H9 (cell line): ENCODE measurements around the gene ASB4. TPM values are rescaled to one million over a fixed set of nuclear protein-coding genes. Genes with fewer than 3 reads are reported as not detected.

ENCODE experiments used
- DNase-seq: peaks from one replicate; pipeline ENCODE4 v3.0.0-alpha.2; 2017
- H2AFZ ChIP-seq: one replicate; pipeline ENCODE4 v1.6.1; 2013; ENCODE audit warnings: mild to moderate bottlenecking, low read length, control low read depth, moderate library complexity
- H2AK5ac ChIP-seq: 2 replicates; pipeline ENCODE4 v1.6.1; 2013; ENCODE audit warnings: low read length, control low read depth, mixed read lengths; ENCODE audit not compliant: insufficient read length
- H2BK120ac ChIP-seq: one replicate; pipeline ENCODE4 v1.6.1; 2013; ENCODE audit warnings: low read depth, mild to moderate bottlenecking, low read length, control low read depth, inconsistent platforms; ENCODE audit not compliant: poor library complexity, severe bottlenecking
- H2BK12ac ChIP-seq: 2 replicates; pipeline ENCODE4 v1.6.1; 2013; ENCODE audit warnings: low read length, control low read depth, mixed read lengths, low read depth; ENCODE audit not compliant: insufficient read length
- H2BK15ac ChIP-seq: 2 replicates; pipeline ENCODE4 v1.6.1; 2013; ENCODE audit warnings: low read depth, low read length, control low read depth
- H2BK20ac ChIP-seq: one replicate; pipeline ENCODE4 v1.6.1; 2013; ENCODE audit warnings: low read depth, mild to moderate bottlenecking, low read length, control low read depth, inconsistent platforms; ENCODE audit not compliant: poor library complexity, severe bottlenecking
- H2BK5ac ChIP-seq: 2 replicates; pipeline ENCODE4 v1.6.1; 2013; ENCODE audit warnings: low read length, control low read depth, mixed read lengths; ENCODE audit not compliant: insufficient read length
- H3K14ac ChIP-seq: 2 replicates; pipeline ENCODE4 v1.6.1; 2013; ENCODE audit warnings: low read length, control low read depth; ENCODE audit not compliant: insufficient read depth
- H3K18ac ChIP-seq: 2 replicates; pipeline ENCODE4 v1.6.1; 2013; ENCODE audit warnings: low read depth, mild to moderate bottlenecking, mixed read lengths, low read length, control low read depth; ENCODE audit not compliant: insufficient read length
- H3K23ac ChIP-seq: 2 replicates; pipeline ENCODE4 v1.6.1; 2013; ENCODE audit warnings: low read length, control low read depth, mixed read lengths, low read depth; ENCODE audit not compliant: insufficient read length
- H3K23me2 ChIP-seq: 2 replicates; pipeline ENCODE4 v1.6.1; 2013; ENCODE audit warnings: low read depth, mild to moderate bottlenecking, mixed read lengths, low read length, control low read depth; ENCODE audit not compliant: insufficient read length, poor library complexity, severe bottlenecking
- H3K27ac ChIP-seq: 2 replicates; pipeline ENCODE4 v1.5.1; 2013; ENCODE audit warnings: low read length, control low read depth, mixed read lengths, low read depth; ENCODE audit not compliant: insufficient read length
- H3K27me3 ChIP-seq: 2 replicates; pipeline ENCODE4 v1.6.1; 2013; ENCODE audit warnings: low read length, control low read depth, inconsistent platforms; ENCODE audit not compliant: insufficient read depth
- H3K4ac ChIP-seq: 2 replicates; pipeline ENCODE4 v1.6.1; 2013; ENCODE audit warnings: low read depth, mild to moderate bottlenecking, control low read depth, inconsistent platforms, low read length, moderate library complexity
- H3K4me1 ChIP-seq: 2 replicates; pipeline ENCODE4 v1.6.1; 2013; ENCODE audit warnings: low read length, control low read depth, inconsistent platforms; ENCODE audit not compliant: insufficient read depth
- H3K4me2 ChIP-seq: 2 replicates; pipeline ENCODE4 v1.6.1; 2013; ENCODE audit warnings: low read length, control low read depth, mixed read lengths; ENCODE audit not compliant: insufficient read length, insufficient read depth
- H3K56ac ChIP-seq: 2 replicates; pipeline ENCODE4 v1.6.1; 2013; ENCODE audit warnings: low read depth, mild to moderate bottlenecking, mixed read lengths, low read length, control low read depth; ENCODE audit not compliant: insufficient read length
- H3K79me1 ChIP-seq: 2 replicates; pipeline ENCODE4 v1.6.1; 2013; ENCODE audit warnings: low read depth, mild to moderate bottlenecking, moderate library complexity, low read length, control low read depth, inconsistent platforms; ENCODE audit not compliant: insufficient read depth, poor library complexity, severe bottlenecking
- H3K79me2 ChIP-seq: 2 replicates; pipeline ENCODE4 v1.6.1; 2013; ENCODE audit warnings: low read length, control low read depth, inconsistent platforms; ENCODE audit not compliant: insufficient read depth
- H3K9ac ChIP-seq: 2 replicates; pipeline ENCODE4 v1.6.1; 2013; ENCODE audit warnings: low read length, control low read depth, mixed read lengths; ENCODE audit not compliant: insufficient read length; ENCODE audit errors: extremely low read depth
- H3K9me3 ChIP-seq: one replicate; pipeline ENCODE4 v1.6.1; 2013; ENCODE audit warnings: low read depth, low read length, inconsistent platforms; ENCODE audit not compliant: control insufficient read depth
- H3T11ph ChIP-seq: one replicate; pipeline ENCODE4 v1.6.1; 2013; ENCODE audit warnings: mild to moderate bottlenecking, low read length, control low read depth, inconsistent platforms
- H4K20me1 ChIP-seq: one replicate; pipeline ENCODE4 v1.6.1; 2013; ENCODE audit not compliant: control insufficient read depth, insufficient read length, insufficient read depth
- H4K5ac ChIP-seq: 2 replicates; pipeline ENCODE4 v1.6.1; 2013; ENCODE audit warnings: low read depth, mild to moderate bottlenecking, mixed read lengths, low read length, control low read depth; ENCODE audit not compliant: insufficient read length
- H4K8ac ChIP-seq: replicated peaks from 2 replicates; pipeline ENCODE4 v1.6.1; 2013; ENCODE audit warnings: low read length, control low read depth, mixed read lengths, low read depth; ENCODE audit not compliant: insufficient read length
- H4K91ac ChIP-seq: 2 replicates; pipeline ENCODE4 v1.6.1; 2013; ENCODE audit warnings: low read depth, mild to moderate bottlenecking, moderate library complexity, mixed read lengths, low read length, control low read depth; ENCODE audit not compliant: insufficient read length
- H3K27ac Mint-ChIP-seq, 3 experiments: 2 replicates in 2 of 3; 3 replicates in 1 of 3; pipeline ENCODE4 v1.8.0; 2020 to 2021; ENCODE audit warnings: mixed read lengths in 3 of 3, mild to moderate bottlenecking in 1 of 3, moderate library complexity in 1 of 3
- H3K27me3 Mint-ChIP-seq: 2 replicates; pipeline ENCODE4 v1.8.0; 2021; ENCODE audit warnings: low read depth, mild to moderate bottlenecking, moderate library complexity, mixed read lengths
- H3K36me3 Mint-ChIP-seq, 3 experiments: 2 replicates in 2 of 3; 3 replicates in 1 of 3; pipeline ENCODE4 v1.8.0; 2020 to 2021; ENCODE audit warnings: low read depth in 3 of 3, mixed read lengths in 3 of 3; ENCODE audit not compliant: insufficient read depth in 1 of 3
- H3K4me1 Mint-ChIP-seq, 2 experiments: 2 replicates each; pipeline ENCODE4 v1.8.0; 2020; ENCODE audit warnings: mixed read lengths in 2 of 2
- H3K4me3 Mint-ChIP-seq, 2 experiments: 2 replicates in 1 of 2; 3 replicates in 1 of 2; pipeline ENCODE4 v1.8.0; 2020 to 2021; ENCODE audit warnings: mild to moderate bottlenecking in 2 of 2, mixed read lengths in 2 of 2, moderate library complexity in 1 of 2
- H3K9me3 Mint-ChIP-seq, 2 experiments: 2 replicates in 1 of 2; 3 replicates in 1 of 2; pipeline ENCODE4 v1.8.0; 2020; ENCODE audit warnings: mild to moderate bottlenecking in 2 of 2, mixed read lengths in 2 of 2, moderate library complexity in 1 of 2
- CTCF ChIP-seq: fragments of 200-600 bp; sonication (generic); conservative IDR thresholded peaks from 3 replicates; pipeline ENCODE4 v1.8.0; 2021; ENCODE audit warnings: antibody characterized with exemption, mild to moderate bottlenecking
- WGBS: extraction: QIAGEN DNeasy Blood & Tissue Kit; methylation state at CpG from one replicate; pipeline ENCODE4 v1.1.7; 2013; ENCODE audit warnings: missing lambda C conversion rate, low lambda C conversion rate, mixed read lengths; ENCODE audit not compliant: insufficient read length; ENCODE audit errors: extremely low coverage; 5-methylcytosine and 5-hydroxymethylcytosine counted together
- total RNA-seq: library from RNA; stranded (reverse); gene quantifications from 2 replicates; pipeline ENCODE4 v1.2.1, GENCODE V29; 2021

Gene ASB4
- total RNA-seq, 1 experiment from 2014 or later: not detected

DNA sequence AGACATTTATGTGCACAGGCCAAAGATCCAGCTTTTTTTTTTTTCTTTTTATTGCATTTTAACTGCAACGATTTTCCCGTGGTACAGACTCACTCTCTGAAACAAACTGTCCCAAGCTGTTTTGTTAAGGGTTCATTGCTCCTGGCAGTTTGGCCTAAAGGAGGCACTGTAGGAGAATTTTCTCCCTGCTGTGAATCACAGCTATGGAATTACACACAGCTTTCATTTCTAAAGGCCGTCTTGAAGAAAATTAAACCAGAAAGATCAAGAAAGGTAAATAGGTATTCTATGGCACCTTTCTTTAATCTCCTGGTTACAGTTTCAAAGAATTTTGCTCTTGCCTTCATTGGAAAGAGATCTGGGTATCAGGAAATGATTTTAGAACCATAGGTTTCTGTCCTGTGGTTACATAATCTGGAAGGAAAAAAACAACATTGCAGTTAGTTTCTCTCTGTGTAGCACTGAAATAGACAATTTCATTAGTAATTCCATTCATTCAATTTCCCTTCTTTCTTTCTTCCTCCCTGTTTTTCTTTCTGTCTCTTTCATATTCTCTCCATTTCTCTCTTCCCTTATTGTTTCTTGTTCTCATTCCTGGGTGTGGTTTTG lies 59.4 kb downstream of the ASB4 start:
- Mint-ChIP-seq H3K27me3 (no peaks in the 10 kb centered on the region; the same call in 1 of the 2 replicates), H3K9me3 (no peaks in the 10 kb centered on the region), H3K4me3 (no peak overlapping the region), H3K36me3 (no peaks in the 10 kb centered on the region), H3K27ac (no peak overlapping the region), H3K4me1 (peaks cover 11% of the 10 kb centered on the region in 2 experiments)
- Histone ChIP-seq H2BK120ac (no peak overlapping the region), H2AK5ac (no peak overlapping the region), H3K9ac (no peak overlapping the region), H2BK15ac (no peak overlapping the region), H3K27me3 (no peaks in the 10 kb centered on the region), H4K20me1 (no peaks in the 10 kb centered on the region), H2AFZ (no peak overlapping the region), H3K23ac (no peak overlapping the region), H3K23me2 (no peaks in the 10 kb centered on the region), H2BK12ac (no peak overlapping the region), H3T11ph (no peak overlapping the region), H3K56ac (no peak overlapping the region), H3K18ac (no peak overlapping the region), H3K27ac (no peak overlapping the region), H4K5ac (no peak overlapping the region), H2BK5ac (no peak overlapping the region), H3K4ac (no peak overlapping the region), H3K4me1 (no peaks in the 10 kb centered on the region), H3K4me2 (no peak overlapping the region), H3K9me3 (no peaks in the 10 kb centered on the region), H3K14ac (no peak overlapping the region), H4K8ac (no peak overlapping the region), H3K79me1 (no peaks in the 10 kb centered on the region), H4K91ac (no peak overlapping the region), H3K79me2 (no peaks in the 10 kb centered on the region), H2BK20ac (no peak overlapping the region)
- no CpG with 5 or more reads among the region's 3 CpGs for WGBS
- peak; percentile 70 for TF ChIP-seq CTCF
- no peak for DNase-seq
